HT-29 (cell line): Measurements from ENCODE around the gene HSF4. TPM values are rescaled to one million over a fixed set of nuclear protein-coding genes. Genes with fewer than 3 reads are reported as not detected.

Experiments
- DNase-seq: peaks from one replicate; pipeline ENCODE4 v3.0.0-alpha.2; 2015; ENCODE audit warnings: low spot score
- total RNA-seq: library from RNA; depleted of rRNA; stranded (reverse); fragments of >200 nt; shearing (Covaris generic); gene quantifications from 2 replicates; pipeline ENCODE4 v1.2.3, GENCODE V29; 2014

HSF4 gene
- total RNA-seq, 1 experiment from 2014 or later, result 44.2 TPM

GRCh38 chr16:67200491-67200890 lies 35.9 kb downstream of the HSF4 start:
- no peak for DNase-seq

- no peak for DNase-seq
Observed at GRCh38 chr16:67201411-67202345, 37.1 kb downstream of the HSF4 start.

- DNase-seq, result no peak
Observed at GRCh38 chr16:67202426-67202825, 37.9 kb downstream of the HSF4 start.

GRCh38 chr16:67202956-67203493 lies 38.5 kb downstream of the HSF4 start:
- DNase-seq, result no peak

- DNase-seq, result no peak
Observed at GRCh38 chr16:67204076-67204475, 39.5 kb downstream of the HSF4 start.

- no peak for DNase-seq
Observed at GRCh38 chr16:67206129-67206837, 41.7 kb downstream of the HSF4 start.

GRCh38 chr16:67206838-67207248 lies 42.3 kb downstream of the HSF4 start:
- DNase-seq, result no peak

GRCh38 chr16:67207249-67208091 lies 42.9 kb downstream of the HSF4 start:
- no peak for DNase-seq

GRCh38 chr16:67208154-67208896 lies 43.8 kb downstream of the HSF4 start:
- DNase-seq, result no peak

GRCh38 chr16:67209565-67209964 lies 45.0 kb downstream of the HSF4 start:
- no peak for DNase-seq

GRCh38 chr16:67210069-67210937 lies 45.8 kb downstream of the HSF4 start:
- DNase-seq, result no peak

- no peak for DNase-seq
Observed at GRCh38 chr16:67211674-67212073, 47.1 kb downstream of the HSF4 start.

- peak; percentile 35 for DNase-seq
Observed at GRCh38 chr16:67212766-67213165, 48.2 kb downstream of the HSF4 start.

GRCh38 chr16:67213197-67214019 lies 48.9 kb downstream of the HSF4 start:
- DNase-seq, result no peak

- no peak for DNase-seq
Observed at GRCh38 chr16:67215706-67216105, 51.2 kb downstream of the HSF4 start.

GRCh38 chr16:67216612-67217490 lies 52.3 kb downstream of the HSF4 start:
- DNase-seq, result no peak
